HUES48 (cell line): ENCODE measurements around the gene MMP28.
A peak's percentile ranks its signal among the peaks of the same experiment; 100 is the strongest.

Experiments
- H3K27ac ChIP-seq: one replicate; pipeline ENCODE4 v1.7.0; 2013; ENCODE audit warnings: low read depth, low read length, inconsistent platforms
- H3K27me3 ChIP-seq: 2 replicates; pipeline ENCODE4 v1.6.1; 2013; ENCODE audit warnings: mild to moderate bottlenecking, low read length; ENCODE audit not compliant: control insufficient read depth, insufficient read depth
- H3K36me3 ChIP-seq: 2 replicates; pipeline ENCODE4 v1.6.1; 2013; ENCODE audit warnings: low read length; ENCODE audit not compliant: control insufficient read depth, insufficient read depth
- H3K4me1 ChIP-seq: 2 replicates; pipeline ENCODE4 v1.6.1; 2013; ENCODE audit warnings: mild to moderate bottlenecking, low read length; ENCODE audit not compliant: control insufficient read depth, insufficient read depth
- H3K4me3 ChIP-seq: 2 replicates; pipeline ENCODE4 v1.5.1; 2013; ENCODE audit warnings: mild to moderate bottlenecking, low read depth, low read length
- H3K9ac ChIP-seq: 2 replicates; pipeline ENCODE4 v1.6.1; 2013; ENCODE audit warnings: mild to moderate bottlenecking, low read depth, low read length, moderate library complexity
- H3K9me3 ChIP-seq: 2 replicates; pipeline ENCODE4 v1.6.1; 2013; ENCODE audit warnings: low read length; ENCODE audit not compliant: control insufficient read depth, insufficient read depth

The MMP28 gene

GRCh38 chr17:35795007-35795870, at the start of gene MMP28:
MMP28 (minus strand) TSS chr17:35795641; CDS start chr17:35795377, 264 bp downstream.
- peaks cover 80% of the 10 kb centered on the region for H3K27me3 ChIP-seq

GRCh38 chr17:35844547-35844946, 49.1 kb upstream of the MMP28 start:
- Histone ChIP-seq H3K27me3 (no peaks in the 10 kb centered on the region), H3K9ac (no peak overlapping the region), H3K27ac (no peak overlapping the region), H3K9me3 (no peaks in the 10 kb centered on the region), H3K4me3 (no peak overlapping the region), H3K4me1 (no peaks in the 10 kb centered on the region), H3K36me3 (peaks cover 91% of the 10 kb centered on the region)

More at GRCh38 chr17:35795007-35795870, at the start of gene MMP28:
- H3K9ac ChIP-seq = no peak within 1 kb of the TSS
- H3K4me3 ChIP-seq = peak within 1 kb of the TSS; percentile 64
- no peaks in the 10 kb centered on the region for H3K9me3 ChIP-seq
- no peak within 1 kb of the TSS for H3K27ac ChIP-seq
- no peaks in the 10 kb centered on the region for H3K4me1 ChIP-seq
- H3K36me3 ChIP-seq = no peaks in the 10 kb centered on the region

GRCh38 chr17:35843698-35844097, 48.3 kb upstream of the MMP28 start:
- H3K27me3 ChIP-seq = no peaks in the 10 kb centered on the region
- H3K27ac ChIP-seq = no peak overlapping the region
- no peak overlapping the region for H3K4me3 ChIP-seq
- no peaks in the 10 kb centered on the region for H3K4me1 ChIP-seq
- H3K9ac ChIP-seq = no peak overlapping the region
- H3K9me3 ChIP-seq = no peaks in the 10 kb centered on the region
- H3K36me3 ChIP-seq = peaks cover 98% of the 10 kb centered on the region

- no peaks in the 10 kb centered on the region for H3K4me1 ChIP-seq
- no peaks in the 10 kb centered on the region for H3K9me3 ChIP-seq
- H3K36me3 ChIP-seq = peaks cover 98% of the 10 kb centered on the region
- no peaks in the 10 kb centered on the region for H3K27me3 ChIP-seq
- H3K4me3 ChIP-seq = no peak overlapping the region
- H3K27ac ChIP-seq = no peak overlapping the region
- no peak overlapping the region for H3K9ac ChIP-seq
Observed at GRCh38 chr17:35842239-35842638, 46.8 kb upstream of the MMP28 start.

GRCh38 chr17:35841505-35841904, 46.1 kb upstream of the MMP28 start:
- no peaks in the 10 kb centered on the region for H3K27me3 ChIP-seq
- peaks cover 98% of the 10 kb centered on the region for H3K36me3 ChIP-seq
- H3K4me3 ChIP-seq = no peak overlapping the region
- no peaks in the 10 kb centered on the region for H3K4me1 ChIP-seq
- no peak overlapping the region for H3K27ac ChIP-seq
- no peak overlapping the region for H3K9ac ChIP-seq
- H3K9me3 ChIP-seq = no peaks in the 10 kb centered on the region

- Histone ChIP-seq H3K27ac (no peak overlapping the region), H3K4me1 (no peaks in the 10 kb centered on the region), H3K9ac (no peak overlapping the region), H3K27me3 (no peaks in the 10 kb centered on the region), H3K4me3 (no peak overlapping the region), H3K36me3 (peaks cover 98% of the 10 kb centered on the region), H3K9me3 (no peaks in the 10 kb centered on the region)
Observed at GRCh38 chr17:35841101-35841500, 45.7 kb upstream of the MMP28 start.

- Histone ChIP-seq H3K9me3 (no peaks in the 10 kb centered on the region), H3K27ac (no peak overlapping the region), H3K4me1 (no peaks in the 10 kb centered on the region), H3K27me3 (no peaks in the 10 kb centered on the region), H3K9ac (no peak overlapping the region), H3K36me3 (peaks cover 92% of the 10 kb centered on the region), H3K4me3 (no peak overlapping the region)
Observed at GRCh38 chr17:35825206-35825605, 29.8 kb upstream of the MMP28 start.

GRCh38 chr17:35821308-35821707, 25.9 kb upstream of the MMP28 start:
- peaks cover 97% of the 10 kb centered on the region for H3K36me3 ChIP-seq
- no peaks in the 10 kb centered on the region for H3K27me3 ChIP-seq
- H3K4me1 ChIP-seq = no peaks in the 10 kb centered on the region
- no peaks in the 10 kb centered on the region for H3K9me3 ChIP-seq
- H3K4me3 ChIP-seq = no peak overlapping the region
- no peak overlapping the region for H3K9ac ChIP-seq
- H3K27ac ChIP-seq = no peak overlapping the region

GRCh38 chr17:35819455-35819854, 24.0 kb upstream of the MMP28 start:
- H3K36me3 ChIP-seq = peaks cover 95% of the 10 kb centered on the region
- H3K27me3 ChIP-seq = no peaks in the 10 kb centered on the region
- no peaks in the 10 kb centered on the region for H3K9me3 ChIP-seq
- no peaks in the 10 kb centered on the region for H3K4me1 ChIP-seq
- no peak overlapping the region for H3K9ac ChIP-seq
- no peak overlapping the region for H3K4me3 ChIP-seq
- no peak overlapping the region for H3K27ac ChIP-seq

GRCh38 chr17:35817196-35817595, 21.8 kb upstream of the MMP28 start:
- no peaks in the 10 kb centered on the region for H3K27me3 ChIP-seq
- H3K27ac ChIP-seq = no peak overlapping the region
- no peaks in the 10 kb centered on the region for H3K4me1 ChIP-seq
- H3K36me3 ChIP-seq = peaks cover 74% of the 10 kb centered on the region
- no peak overlapping the region for H3K9ac ChIP-seq
- no peaks in the 10 kb centered on the region for H3K9me3 ChIP-seq
- no peak overlapping the region for H3K4me3 ChIP-seq

GRCh38 chr17:35816723-35817122, 21.3 kb upstream of the MMP28 start:
- Histone ChIP-seq H3K36me3 (peaks cover 74% of the 10 kb centered on the region), H3K4me3 (no peak overlapping the region), H3K9ac (no peak overlapping the region), H3K9me3 (no peaks in the 10 kb centered on the region), H3K4me1 (peaks cover 4% of the 10 kb centered on the region; the same call in 1 of the 2 replicates), H3K27me3 (no peaks in the 10 kb centered on the region), H3K27ac (no peak overlapping the region)
